Hepatocyte (in vitro differentiated cells): ENCODE results near the gene GABARAPL1.

Source experiments
- CTCF ChIP-seq: fragments of 200-600 bp; sonication (generic); IDR thresholded peaks from 2 replicates; pipeline ENCODE4 v1.5.1; 2016; ENCODE audit warnings: antibody characterized with exemption, mild to moderate bottlenecking; ENCODE audit not compliant: poor library complexity
- EZH2 ChIP-seq: fragments of 200-600 bp; sonication (generic); IDR thresholded peaks from 2 replicates; pipeline ENCODE4 v1.6.1; 2016; ENCODE audit warnings: antibody characterized with exemption, mild to moderate bottlenecking, borderline replicate concordance

- TF ChIP-seq CTCF (no peak), EZH2 (no peak)
Observed at GRCh38 chr12:10212739-10213131, at the start of gene GABARAPL1.
